Erythroblast (primary cell): ENCODE data around the gene CRISP2.

Source experiments
- GATA1 ChIP-seq: IDR thresholded peaks from 2 replicates; pipeline ENCODE4 v1.6.1; 2011; ENCODE audit warnings: low read depth, mild to moderate bottlenecking, control low read depth, low read length, moderate library complexity
- POLR2A ChIP-seq: IDR thresholded peaks from 2 replicates; pipeline ENCODE4 v1.6.1; 2011; ENCODE audit warnings: mild to moderate bottlenecking, low read length

DNA sequence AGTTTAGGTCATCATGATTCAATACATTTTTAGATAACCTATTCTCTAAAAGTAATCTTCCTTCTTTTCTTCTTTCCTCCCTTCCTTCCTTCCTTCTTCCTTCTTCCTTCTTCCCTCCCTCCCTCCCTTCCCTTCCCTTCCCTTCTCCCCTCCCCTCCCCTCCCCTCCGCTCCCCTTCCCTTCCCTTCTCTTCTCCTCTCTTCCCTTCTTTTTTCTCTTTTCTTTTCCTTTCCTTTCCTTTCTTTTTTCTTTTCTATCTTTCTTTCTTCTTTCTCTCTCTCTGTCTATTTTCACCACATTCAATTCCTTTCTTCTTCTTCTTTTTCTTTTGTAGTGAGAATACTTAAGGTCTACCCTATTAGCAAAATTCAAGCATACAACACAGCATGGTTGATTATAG lies 59.4 kb downstream of the CRISP2 start:
- TF ChIP-seq POLR2A, result no peak
- no peak for TF ChIP-seq GATA1
